Central memory CD4-positive, alpha-beta T cell (primary cell): ENCODE measurements around the gene DDHD1.

Experiments used
- DNase-seq: peaks from one replicate; pipeline ENCODE4 v3.0.0; 2022

Gene DDHD1

DNA sequence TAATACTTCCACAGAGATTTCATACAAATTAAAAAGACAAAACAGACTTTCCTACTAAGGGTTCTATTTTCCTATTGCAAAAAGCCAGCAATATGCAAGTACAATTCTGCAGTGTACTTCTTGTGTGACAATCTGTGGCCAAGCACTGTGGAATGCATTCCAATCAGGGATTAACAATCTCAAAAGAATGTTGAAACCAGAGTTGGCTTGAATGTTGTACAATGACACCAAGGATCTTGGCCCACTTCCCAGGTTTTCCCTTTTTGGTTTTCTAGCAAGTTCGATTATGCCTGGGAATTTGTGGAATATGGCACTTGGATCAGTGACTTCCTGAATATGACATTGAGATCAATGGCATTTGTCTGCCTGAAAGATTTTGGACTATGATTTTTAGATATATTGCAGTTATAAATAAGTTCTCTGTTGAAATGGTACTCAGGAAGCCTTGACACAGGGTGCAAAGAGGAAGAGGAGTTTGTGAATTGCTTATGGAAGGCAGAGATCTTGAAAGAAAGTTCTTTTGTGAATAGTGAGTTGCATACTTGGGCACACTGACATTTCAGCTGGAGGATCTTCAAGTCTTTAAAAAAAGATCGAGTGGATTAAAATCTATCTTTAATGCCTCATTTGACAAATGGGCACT lies 120.8 kb downstream of the DDHD1 start:
- no peak for DNase-seq

GRCh38 chr14:53027562-53027961 lies 125.6 kb downstream of the DDHD1 start:
- no peak for DNase-seq

DNA sequence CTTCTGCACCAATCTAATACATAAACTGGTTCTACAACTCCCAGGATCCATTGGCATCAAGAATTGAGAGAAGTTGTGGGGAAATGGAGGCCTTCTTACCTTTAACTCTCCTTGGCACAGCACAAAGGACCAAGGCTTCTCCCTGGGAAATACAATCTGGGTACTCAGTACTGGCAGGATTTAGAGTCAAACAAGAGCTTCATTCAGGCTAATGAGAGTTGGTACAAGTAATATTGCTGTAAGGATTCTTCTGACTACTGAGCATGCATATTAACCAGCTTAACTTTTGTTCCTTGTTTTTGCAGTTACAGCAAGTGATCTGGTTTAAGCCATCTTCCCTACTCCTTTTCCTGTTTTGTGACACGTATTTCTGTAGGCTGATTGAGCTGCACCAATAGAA lies 126.1 kb downstream of the DDHD1 start:
- no peak for DNase-seq

GRCh38 chr14:53023325-53023724 lies 129.8 kb downstream of the DDHD1 start:
- no peak for DNase-seq

DNA sequence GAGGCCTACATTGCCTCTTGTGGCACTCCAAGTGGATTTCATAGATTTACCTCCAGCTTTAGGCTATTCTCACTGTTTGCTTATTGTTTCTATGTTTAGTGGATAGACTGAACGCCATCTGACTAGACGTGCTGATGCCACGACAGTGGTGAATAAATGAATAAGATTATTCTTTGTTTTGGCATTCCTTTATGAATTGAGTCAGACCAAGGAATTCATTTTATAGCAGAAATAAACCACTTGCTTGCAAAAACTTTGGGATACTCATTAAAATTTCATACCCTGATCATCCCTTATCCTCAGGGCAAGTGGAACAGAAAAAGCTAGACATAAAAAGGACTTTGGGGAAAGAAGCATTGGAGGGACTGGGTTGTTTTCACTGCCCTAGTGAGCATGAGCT lies 130.5 kb downstream of the DDHD1 start:
- no peak for DNase-seq

GRCh38 chr14:53020193-53020932 lies 132.8 kb downstream of the DDHD1 start:
- DNase-seq: no peak

DNA sequence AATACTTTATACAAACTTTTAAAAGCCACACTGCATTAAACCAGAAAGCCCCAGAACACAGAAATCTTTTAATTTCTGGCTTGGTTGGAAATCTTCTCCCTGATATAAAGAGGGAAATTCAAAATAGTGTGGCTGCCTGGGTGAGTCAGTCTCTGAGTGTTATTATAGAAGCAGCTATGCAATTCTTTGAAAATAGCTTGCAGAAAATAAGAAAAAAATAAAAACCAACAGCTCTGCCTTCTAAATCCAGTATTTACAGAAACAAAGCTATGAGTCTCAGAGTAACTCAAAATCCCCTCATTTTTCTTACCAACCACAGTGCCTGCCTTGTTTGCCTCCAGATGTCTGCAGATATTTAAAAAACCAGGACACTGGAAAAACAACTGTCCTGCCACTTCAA lies 133.7 kb downstream of the DDHD1 start:
- no peak for DNase-seq

- no peak for DNase-seq
Observed at GRCh38 chr14:53017837-53018236, 135.3 kb downstream of the DDHD1 start.

GRCh38 chr14:53016919-53017318 lies 136.2 kb downstream of the DDHD1 start:
- DNase-seq: no peak

DNA sequence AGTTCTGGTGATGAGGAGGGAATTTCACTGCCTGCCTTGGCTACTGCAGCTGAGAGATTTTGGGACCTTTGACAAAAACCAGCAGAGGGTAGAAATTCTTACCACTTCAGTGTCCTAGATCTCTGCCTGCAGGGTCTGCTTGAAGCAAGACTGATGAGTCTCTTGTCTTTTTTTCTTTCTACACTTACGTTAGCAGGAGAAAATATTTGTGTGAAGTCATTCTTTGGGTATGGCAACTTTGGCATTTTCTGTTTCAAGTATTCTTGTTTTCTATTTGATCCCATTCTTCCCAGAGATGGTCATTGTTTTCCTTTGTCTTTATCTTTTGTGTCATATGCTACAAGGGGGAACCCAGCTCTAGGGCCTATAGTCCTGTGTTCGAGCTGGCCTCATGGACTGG lies 136.6 kb downstream of the DDHD1 start:
- DNase-seq: no peak

DNA sequence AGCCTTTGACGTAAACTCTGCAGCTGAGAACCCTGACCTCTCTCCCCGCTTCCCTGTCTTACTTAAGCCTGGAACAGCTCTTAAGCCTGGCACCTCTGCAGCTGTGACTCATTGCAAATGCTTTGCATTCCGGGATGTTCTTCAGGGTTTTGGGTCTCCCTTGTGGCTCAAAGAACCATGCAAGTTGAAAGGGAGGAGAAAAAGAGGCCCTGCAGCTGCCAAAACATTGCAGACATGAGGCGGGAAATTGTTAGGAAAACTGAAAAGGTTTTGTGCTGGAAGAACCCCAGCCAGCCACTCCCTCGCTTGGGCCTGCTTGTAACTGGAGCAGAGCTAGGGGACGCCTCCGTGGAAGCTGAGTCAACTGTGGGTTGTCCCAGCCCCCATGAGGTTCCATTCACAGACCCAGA lies 142.1 kb downstream of the DDHD1 start:
- no peak for DNase-seq

DNA sequence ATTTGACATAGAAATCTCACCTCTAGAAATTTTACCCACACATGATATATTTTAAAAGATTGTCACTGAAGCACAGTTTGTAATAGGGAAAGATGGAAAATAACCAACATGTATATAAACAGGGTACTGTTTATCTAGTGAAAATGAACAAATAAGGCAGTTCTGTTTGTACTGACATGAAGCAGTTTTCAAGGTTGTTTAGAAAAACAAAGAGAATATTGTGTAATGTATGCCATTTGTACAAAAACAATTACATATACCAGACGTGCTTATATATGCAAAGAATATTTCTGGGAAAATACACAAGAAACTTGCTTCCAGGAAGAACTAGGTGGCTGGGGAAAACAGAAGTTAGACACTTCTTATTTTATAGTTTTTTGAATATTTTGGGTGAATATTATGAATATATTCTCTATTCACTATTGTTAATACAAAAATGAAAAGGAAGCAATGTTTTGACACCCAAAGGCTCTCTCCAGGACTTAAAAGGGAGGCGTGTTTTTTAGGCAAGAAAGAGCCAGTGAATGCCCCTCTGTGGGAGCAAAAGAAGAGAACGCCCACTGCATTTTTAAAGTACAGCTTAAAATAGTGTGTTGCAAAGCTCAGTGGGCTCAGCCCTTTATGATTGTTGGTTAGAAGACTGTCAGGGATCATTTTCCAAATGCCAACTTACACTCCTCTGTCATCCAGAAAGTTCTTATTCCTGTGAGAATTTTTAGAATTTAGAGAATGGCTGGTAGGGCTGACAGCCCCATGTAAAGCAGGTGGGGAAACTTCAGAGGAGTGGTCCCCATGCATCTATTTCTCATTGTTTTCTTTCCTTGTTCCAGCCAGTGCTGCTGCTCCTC lies 142.7 kb downstream of the DDHD1 start:
- no peak for DNase-seq

DNA sequence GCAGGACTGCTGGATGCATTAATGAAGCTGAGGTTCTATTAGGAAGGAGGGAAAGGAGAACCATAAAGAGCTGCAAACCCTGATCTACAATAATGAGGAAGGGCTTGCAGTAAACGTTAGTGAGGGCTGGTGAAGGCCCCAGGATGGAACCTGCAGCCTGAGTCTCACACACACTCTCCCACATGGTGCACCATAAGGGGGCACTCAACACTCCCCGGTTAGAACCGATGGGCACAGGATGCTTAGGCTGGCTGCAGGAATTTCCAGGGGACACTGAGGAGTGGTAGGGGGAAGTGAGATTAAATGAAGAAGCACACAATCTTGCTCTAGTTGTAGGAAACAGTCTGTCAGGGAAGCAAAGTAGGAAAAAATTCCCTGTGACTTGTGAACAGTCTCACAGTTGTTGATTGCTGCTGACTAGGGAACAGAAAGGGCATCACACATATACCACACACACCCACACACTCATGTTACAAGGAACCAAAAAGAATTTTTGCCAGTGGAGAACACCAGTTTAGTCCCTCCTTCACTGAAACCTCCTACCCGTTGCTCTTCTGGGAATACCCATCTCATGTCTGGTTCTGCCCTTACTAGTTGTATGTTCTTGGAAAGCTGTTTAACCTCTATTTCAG lies 146.1 kb downstream of the DDHD1 start:
- DNase-seq: no peak

GRCh38 chr14:53004976-53005375 lies 148.1 kb downstream of the DDHD1 start:
- no peak for DNase-seq

- no peak for DNase-seq
Observed at GRCh38 chr14:53003776-53004175, 149.3 kb downstream of the DDHD1 start.

DNA sequence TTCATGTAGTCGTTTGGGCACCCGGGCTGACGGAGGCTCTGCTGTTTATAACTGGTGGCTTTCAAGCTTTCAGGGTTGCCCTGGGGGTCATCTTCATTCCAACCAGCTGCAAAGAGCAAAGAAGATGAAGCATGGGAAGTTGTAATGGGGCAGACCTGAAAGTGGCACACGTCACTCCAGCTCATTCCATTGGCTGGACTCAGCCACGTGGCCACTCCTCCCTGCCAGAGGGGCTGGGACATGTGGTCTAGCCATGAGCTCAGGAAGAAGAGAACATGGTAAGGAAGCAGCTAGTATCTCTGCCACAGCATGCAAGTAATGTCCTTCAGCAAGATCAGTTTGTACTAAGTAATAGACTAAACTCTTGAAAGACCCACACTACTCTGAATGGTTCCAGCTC lies 150.5 kb downstream of the DDHD1 start:
- no peak for DNase-seq

DNA sequence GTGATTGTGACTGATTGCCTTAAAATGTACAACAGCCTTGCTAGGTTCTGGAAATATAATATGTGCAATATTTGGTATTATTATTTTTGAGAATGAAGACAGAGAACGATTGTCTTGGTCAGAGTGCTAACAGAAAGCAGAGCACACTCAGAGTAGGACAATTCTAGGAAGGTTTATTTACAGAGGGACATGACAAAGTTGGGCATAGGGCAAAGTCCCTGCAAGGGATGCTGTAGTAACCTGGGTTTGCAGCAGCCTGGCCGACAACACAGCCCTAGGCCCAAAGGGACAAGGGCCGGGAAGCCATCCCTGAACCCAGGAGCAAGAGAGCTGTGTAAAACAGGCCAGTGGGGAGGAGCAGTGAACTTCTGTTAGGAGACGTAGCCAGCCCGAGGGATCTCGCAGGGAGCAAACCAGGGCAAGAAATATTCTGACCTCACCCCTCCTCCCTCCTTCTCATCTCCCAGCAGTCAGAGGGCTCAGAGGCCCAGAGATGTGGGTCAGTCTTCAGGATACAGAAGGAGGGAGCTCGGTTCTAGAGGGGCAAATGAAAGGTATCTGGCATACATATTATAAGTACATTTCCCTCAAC lies 151.2 kb downstream of the DDHD1 start:
- no peak for DNase-seq

DNA sequence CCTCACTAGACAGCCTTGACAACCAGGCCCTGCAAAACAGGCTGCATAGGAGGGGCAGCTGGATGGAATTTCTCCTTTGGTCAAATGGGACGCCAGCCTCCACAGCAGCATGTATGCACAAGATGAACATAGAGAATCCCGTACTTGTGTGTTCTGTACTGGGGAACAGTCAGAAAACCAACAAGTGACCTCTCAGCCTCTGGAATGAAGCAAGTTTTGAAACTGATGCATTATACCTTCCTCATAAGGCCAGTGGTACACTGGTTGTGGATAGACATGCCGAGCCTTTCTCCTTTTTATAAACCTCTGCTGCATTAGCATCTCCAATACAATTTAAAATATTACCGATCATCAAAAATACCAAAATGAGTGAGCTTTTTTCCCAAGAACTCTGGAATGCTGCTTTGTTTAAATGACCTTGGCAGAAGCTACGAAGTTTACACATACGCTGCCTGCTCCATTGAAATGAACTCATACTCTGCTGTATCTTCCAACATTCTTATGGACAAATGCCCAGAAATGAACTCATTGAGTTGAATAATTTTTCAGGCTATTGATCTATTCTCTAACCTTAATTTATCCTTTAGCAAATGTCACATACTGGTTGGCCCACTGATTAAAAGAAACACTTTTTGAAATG lies 154.6 kb downstream of the DDHD1 start:
- no peak for DNase-seq

DNA sequence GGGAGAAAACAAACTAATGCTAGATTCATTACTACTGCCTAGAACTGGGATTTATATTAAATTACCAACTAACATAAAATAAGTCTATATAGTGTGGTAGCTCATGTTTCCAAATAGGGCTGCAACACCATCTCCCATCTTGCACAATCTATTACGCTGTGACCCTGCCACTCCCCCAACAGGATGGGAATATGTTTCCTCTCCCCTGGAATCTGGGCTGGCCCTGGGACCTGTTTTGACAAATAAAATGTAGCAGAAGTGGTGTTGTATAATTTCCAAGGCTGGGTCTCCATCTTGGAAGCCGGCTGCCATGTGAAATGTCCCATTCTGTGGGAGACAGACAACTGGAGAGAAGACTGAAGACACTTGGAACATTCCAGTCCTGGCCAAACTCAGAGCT lies 156.6 kb downstream of the DDHD1 start:
- no peak for DNase-seq

DNA sequence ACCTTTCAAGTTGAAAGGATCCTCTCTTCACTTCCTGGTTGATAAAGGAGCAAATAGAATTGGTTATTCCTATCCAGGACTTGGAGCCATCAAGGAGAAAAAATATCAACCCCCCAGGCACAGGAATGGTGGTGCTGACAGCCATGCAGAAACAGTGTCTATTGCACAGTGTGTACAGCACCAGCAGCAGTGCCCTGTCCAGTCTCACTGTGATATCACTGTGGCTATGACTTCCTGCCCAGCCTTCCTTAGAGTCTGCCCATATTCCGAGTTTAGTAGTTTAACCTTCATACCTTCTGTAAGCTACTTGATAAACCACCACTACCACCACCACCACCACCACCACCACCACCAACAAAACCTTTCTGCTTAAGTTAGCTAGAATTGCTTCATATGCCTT lies 157.1 kb downstream of the DDHD1 start:
- DNase-seq: no peak

GRCh38 chr14:52992236-52992870 lies 160.8 kb downstream of the DDHD1 start:
- no peak for DNase-seq

- no peak for DNase-seq
Observed at GRCh38 chr14:52988139-52988538, 165.0 kb downstream of the DDHD1 start.
